GM12878 (cell line): ENCODE measurements around the gene APOE. TPM values are rescaled to one million over a fixed set of nuclear protein-coding genes. Genes with fewer than 3 reads are reported as not detected.

Experiments
- ATAC-seq: fragments of 200-7000 bp; cut with Tn5 transposase; 3 replicates; pipeline ENCODE4 v1.9.1; 2020; ENCODE audit warnings: mild to moderate bottlenecking, moderate library complexity
- BruUV-seq: library from RNA; stranded (reverse); fragments of 400-500 nt; replicated peaks from 2 replicates; lab custom pipeline; 2021; lab: Mats Ljungman, UMichigan
- CTCF ChIA-PET: fragments of 300-600 bp; sonication (Branson Sonifier 250); formaldehyde crosslinking; extraction: SDS; loops from one replicate; lab custom pipeline; 2021; ENCODE audit warnings: inconsistent platforms; lab: Yijun Ruan, JAX
- POLR2A ChIA-PET: fragments of 350-600 bp; formaldehyde crosslinking; extraction: SDS; loops from one replicate; lab custom pipeline; 2021; ENCODE audit warnings: inconsistent platforms; lab: Charles Lee
- RAD21 ChIA-PET: fragments of 300-600 bp; sonication (Branson Sonifier 250); formaldehyde crosslinking; loops from one replicate; lab custom pipeline; 2023; ENCODE audit warnings: antibody characterized with exemption; ENCODE audit not compliant: unreplicated experiment; lab: Charles Lee
- SMC1A ChIA-PET: fragments of 300-600 bp; sonication (Branson Sonifier 250); formaldehyde crosslinking; loops from one replicate; lab custom pipeline; 2023; ENCODE audit not compliant: unreplicated experiment, uncharacterized antibody; lab: Charles Lee
- DNase-seq: peaks from one replicate; pipeline ENCODE4 v3.0.0-alpha.2; 2011; ENCODE audit warnings: low read depth, low spot score
- FAIRE-seq: peaks from 3 replicates; lab custom pipeline; 2011; peaks lifted over from hg19 to GRCh38; lab: Jason Lieb, UNC
- H2AFZ ChIP-seq: 2 replicates; pipeline ENCODE4 v1.6.0; 2011; ENCODE audit warnings: low read depth, low read length, control low read depth; ENCODE audit not compliant: control insufficient read depth
- H3K27ac ChIP-seq: 2 replicates; pipeline ENCODE4 v1.5.1; 2011; ENCODE audit warnings: control low read depth; ENCODE audit not compliant: control insufficient read depth, insufficient read depth
- H3K27me3 ChIP-seq, 2 experiments: replicated peaks in 1 of 2; 2 replicates each; pipeline versions ENCODE4 v1.6.0 to v1.6.1; 2011; ENCODE audit warnings: low read length in 1 of 2; ENCODE audit not compliant: control insufficient read depth in 2 of 2, insufficient read depth in 2 of 2
- H3K36me3 ChIP-seq, 2 experiments: 2 replicates each; pipeline ENCODE4 v1.5.1; 2011; ENCODE audit warnings: low read length in 1 of 2; ENCODE audit not compliant: control insufficient read depth in 2 of 2, insufficient read depth in 2 of 2
- H3K4me1 ChIP-seq: 2 replicates; pipeline ENCODE4 v1.6.1; 2011; ENCODE audit warnings: mild to moderate bottlenecking, low read length, moderate library complexity, mixed read lengths; ENCODE audit not compliant: control insufficient read depth, insufficient read depth
- H3K4me2 ChIP-seq: 2 replicates; pipeline ENCODE4 v1.6.0; 2011; ENCODE audit warnings: control low read depth; ENCODE audit not compliant: control insufficient read depth, insufficient read depth
- H3K4me3 ChIP-seq: fragments of 200-600 bp; sonication (generic); 2 replicates; pipeline ENCODE4 v1.5.1; 2016
- H3K79me2 ChIP-seq: 2 replicates; pipeline ENCODE4 v1.6.0; 2011; ENCODE audit warnings: low read length; ENCODE audit not compliant: control insufficient read depth, insufficient read depth
- H3K9ac ChIP-seq: 2 replicates; pipeline ENCODE4 v1.8.0; 2011; ENCODE audit warnings: low read length, control low read depth, mixed read lengths; ENCODE audit not compliant: control insufficient read depth, insufficient read depth
- H3K9me3 ChIP-seq: replicated peaks from 3 replicates; pipeline ENCODE4 v1.5.1; 2011; ENCODE audit warnings: mild to moderate bottlenecking, low read length; ENCODE audit not compliant: control insufficient read depth, insufficient read depth
- H4K20me1 ChIP-seq: 2 replicates; pipeline ENCODE4 v1.6.0; 2011; ENCODE audit not compliant: control insufficient read depth, insufficient read depth
- CBFB ChIP-seq: IDR thresholded peaks from 2 replicates; pipeline ENCODE4 v1.6.1; 2016; ENCODE audit warnings: antibody characterized with exemption, low read depth
- CEBPB ChIP-seq, 2 experiments: fragments of 150-350 bp in 1 of 2; IDR thresholded peaks; 2 replicates each; pipeline ENCODE4 v1.6.1; 2012 to 2014; ENCODE audit warnings: low read depth in 2 of 2, low read length in 2 of 2, borderline replicate concordance in 1 of 2, inconsistent platforms in 1 of 2
- MEF2A ChIP-seq: IDR thresholded peaks from 2 replicates; pipeline ENCODE4 v1.6.1; 2011; ENCODE audit warnings: low read depth, mild to moderate bottlenecking, low read length, moderate library complexity; ENCODE audit not compliant: insufficient read depth
- NR2F1 ChIP-seq: fragments of 450-650 bp; conservative IDR thresholded peaks from 2 replicates; pipeline ENCODE4 v1.6.1; 2017; ENCODE audit warnings: mild to moderate bottlenecking
- SMAD1 ChIP-seq: fragments of 450-650 bp; IDR thresholded peaks from 2 replicates; pipeline ENCODE4 v1.6.1; 2018; ENCODE audit warnings: mild to moderate bottlenecking, low read depth; ENCODE audit not compliant: partially characterized antibody
- ZZZ3 ChIP-seq: IDR thresholded peaks from 2 replicates; pipeline ENCODE4 v1.6.1; 2011; ENCODE audit warnings: low read depth; ENCODE audit not compliant: control insufficient read depth, insufficient read length
- WGBS: methylation state at CpG from one replicate; pipeline ENCODE4 v1.1.6; 2016; ENCODE audit warnings: low lambda C conversion rate; ENCODE audit not compliant: insufficient replicate concordance, insufficient coverage; ENCODE audit errors: missing lambda C conversion rate; 5-methylcytosine and 5-hydroxymethylcytosine counted together
- in situ Hi-C: fragments of 300-500 bp; cut with MboI; formaldehyde crosslinking; loops from 9 replicates; pipeline ENCODE4 v1.14.3; 2018; ENCODE audit warnings: mixed read lengths
- intact Hi-C: fragments of 100-400 bp; cut with micrococcal nuclease; formaldehyde crosslinking; loops from one replicate; pipeline ENCODE4 v1.14.2; 2022; ENCODE audit not compliant: unreplicated experiment
- polyA plus RNA-seq, 11 experiments: library from polyadenylated mRNA; depleted of rRNA in 4 of 11; unstranded in 6 of 11; stranded (reverse) in 5 of 11; fragments of >200 nt; fragmentation: Nextera tagmentation in 4 of 11; fragmentation: Illumina TruSeq in 1 of 11; extraction: Ambion mirVana in 4 of 11; extraction: Trizol in 1 of 11; gene quantifications; 1 replicate in 1 of 11; 2 replicates in 10 of 11; pipeline versions ENCODE4 v1.2.1 to v1.2.3, GENCODE V29; 2011 to 2016; ENCODE audit warnings: inconsistent platforms in 2 of 11, missing spikeins in 2 of 11, low read depth in 1 of 11
- total RNA-seq, 4 experiments: library from RNA; depleted of rRNA in 3 of 4; stranded (reverse); fragments of >200 nt in 3 of 4; fragmentation: Illumina TruSeq in 1 of 4; extraction: Trizol in 1 of 4; gene quantifications; 2 replicates each; pipeline versions ENCODE4 v1.2.1 to v1.2.3, GENCODE V29; 2013 to 2021
- TF ChIP-seq, protein P1 (sequence below): fragments of 450-650 bp; conservative IDR thresholded peaks from 2 replicates; pipeline ENCODE4 v1.6.1; 2017; ENCODE audit warnings: mild to moderate bottlenecking, moderate library complexity
- TF ChIP-seq, protein P2 (sequence below): IDR thresholded peaks from 2 replicates; pipeline ENCODE4 v1.6.1; 2012; ENCODE audit warnings: mild to moderate bottlenecking, low read depth, low read length

Gene APOE
- total and polyA plus RNA-seq, 10 of the 15 experiments (the other 5 are each of a cell fraction or from before 2014, with no cell fraction given), result 0.22 to 3.7 (median 0.44) TPM; not detected in 4

DNA sequence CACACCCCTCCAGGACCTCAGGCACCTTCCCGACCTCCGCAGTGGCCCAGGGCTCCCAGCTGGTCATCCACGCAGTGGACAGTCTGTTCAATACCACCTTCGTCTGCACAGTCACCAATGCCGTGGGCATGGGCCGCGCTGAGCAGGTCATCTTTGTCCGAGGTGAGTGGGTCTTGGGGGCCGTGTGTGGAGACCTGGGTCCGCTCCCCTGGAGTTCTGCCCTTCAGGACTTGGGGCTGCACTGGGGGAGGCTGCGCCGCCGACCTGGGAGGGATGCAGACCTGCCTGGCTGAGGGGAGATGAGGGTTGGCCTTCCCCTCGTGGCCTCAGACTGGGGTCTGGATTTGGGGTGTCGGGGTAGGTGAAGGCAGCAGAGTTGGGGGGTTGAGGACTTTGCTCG lies 31.3 kb upstream of the APOE start (continued):
- TF ChIP-seq ZZZ3, result no peak
- TF ChIP-seq, protein P1, sequence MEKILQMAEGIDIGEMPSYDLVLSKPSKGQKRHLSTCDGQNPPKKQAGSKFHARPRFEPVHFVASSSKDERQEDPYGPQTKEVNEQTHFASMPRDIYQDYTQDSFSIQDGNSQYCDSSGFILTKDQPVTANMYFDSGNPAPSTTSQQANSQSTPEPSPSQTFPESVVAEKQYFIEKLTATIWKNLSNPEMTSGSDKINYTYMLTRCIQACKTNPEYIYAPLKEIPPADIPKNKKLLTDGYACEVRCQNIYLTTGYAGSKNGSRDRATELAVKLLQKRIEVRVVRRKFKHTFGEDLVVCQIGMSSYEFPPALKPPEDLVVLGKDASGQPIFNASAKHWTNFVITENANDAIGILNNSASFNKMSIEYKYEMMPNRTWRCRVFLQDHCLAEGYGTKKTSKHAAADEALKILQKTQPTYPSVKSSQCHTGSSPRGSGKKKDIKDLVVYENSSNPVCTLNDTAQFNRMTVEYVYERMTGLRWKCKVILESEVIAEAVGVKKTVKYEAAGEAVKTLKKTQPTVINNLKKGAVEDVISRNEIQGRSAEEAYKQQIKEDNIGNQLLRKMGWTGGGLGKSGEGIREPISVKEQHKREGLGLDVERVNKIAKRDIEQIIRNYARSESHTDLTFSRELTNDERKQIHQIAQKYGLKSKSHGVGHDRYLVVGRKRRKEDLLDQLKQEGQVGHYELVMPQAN, result no peak
- no peak for TF ChIP-seq MEF2A
- TF ChIP-seq CBFB, result no peak
- TF ChIP-seq, all 136 proteins: peak for 0

DNA sequence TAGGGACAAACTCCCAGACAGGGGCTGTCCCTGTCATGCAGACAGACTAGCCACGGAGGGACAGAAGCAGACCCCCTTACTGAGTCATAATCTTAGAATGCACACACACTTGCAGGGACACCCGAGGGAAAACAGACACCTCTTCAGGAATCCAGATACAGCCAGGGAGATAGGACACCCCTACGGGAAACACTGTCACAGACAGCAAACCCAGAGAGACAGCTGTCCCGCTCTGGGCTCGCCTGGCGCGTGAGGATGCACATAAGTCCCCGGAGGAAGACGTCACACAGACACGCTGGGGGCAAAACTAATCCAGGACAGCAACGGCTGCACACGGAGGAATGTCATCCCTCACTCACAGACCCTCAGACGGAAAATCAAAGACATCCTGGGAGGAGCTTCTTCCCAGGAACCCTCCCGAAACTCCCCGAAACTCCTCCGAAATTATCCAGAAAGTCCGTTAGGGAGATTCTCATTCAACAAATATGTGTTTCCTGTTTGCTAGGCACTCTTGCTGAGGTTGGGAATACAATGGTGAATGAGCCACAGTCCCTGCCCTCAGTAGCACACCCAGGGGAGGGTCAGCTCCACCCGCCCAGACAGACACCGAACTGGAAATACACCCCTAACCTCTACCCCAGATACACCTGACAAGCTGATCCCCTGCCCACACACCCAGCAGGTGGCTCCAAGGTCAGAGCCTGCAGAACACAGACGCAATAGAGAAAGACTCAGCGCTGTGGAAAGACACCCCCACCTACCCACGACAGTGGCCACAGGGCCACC lies 29.7 kb upstream of the APOE start:
- Histone ChIP-seq H4K20me1 (no peaks in the 10 kb centered on the region), H3K4me3 (no peak overlapping the region), H3K79me2 (no peaks in the 10 kb centered on the region), H3K27me3 (no peaks in the 10 kb centered on the region; a peak in 2 of 4 replicates), H2AFZ (no peak overlapping the region), H3K36me3 (no peaks in the 10 kb centered on the region), H3K27ac (no peak overlapping the region), H3K9ac (no peak overlapping the region), H3K4me2 (no peak overlapping the region), H3K4me1 (no peaks in the 10 kb centered on the region), H3K9me3 (no peaks in the 10 kb centered on the region)
- WGBS, result 56% methylated on average over 22 of the region's 22 CpGs
- ATAC-seq (no peak), DNase-seq (no peak), FAIRE-seq (no peak)
- ChIA-PET SMC1A (no interaction called here), CTCF (no interaction called here), POLR2A (no interaction called here), RAD21 (no interaction called here)
- BruUV-seq, result no TSS peak
- TF ChIP-seq SMAD1 (no peak), CEBPB (IDR thresholded peaks at IDR 0.05; ENCODE audit: borderline replicate concordance in 1 of 2, low read depth in 2 of 2, low read length in 2 of 2) (no peak), NR2F1 (no peak)
- TF ChIP-seq, protein P2, sequence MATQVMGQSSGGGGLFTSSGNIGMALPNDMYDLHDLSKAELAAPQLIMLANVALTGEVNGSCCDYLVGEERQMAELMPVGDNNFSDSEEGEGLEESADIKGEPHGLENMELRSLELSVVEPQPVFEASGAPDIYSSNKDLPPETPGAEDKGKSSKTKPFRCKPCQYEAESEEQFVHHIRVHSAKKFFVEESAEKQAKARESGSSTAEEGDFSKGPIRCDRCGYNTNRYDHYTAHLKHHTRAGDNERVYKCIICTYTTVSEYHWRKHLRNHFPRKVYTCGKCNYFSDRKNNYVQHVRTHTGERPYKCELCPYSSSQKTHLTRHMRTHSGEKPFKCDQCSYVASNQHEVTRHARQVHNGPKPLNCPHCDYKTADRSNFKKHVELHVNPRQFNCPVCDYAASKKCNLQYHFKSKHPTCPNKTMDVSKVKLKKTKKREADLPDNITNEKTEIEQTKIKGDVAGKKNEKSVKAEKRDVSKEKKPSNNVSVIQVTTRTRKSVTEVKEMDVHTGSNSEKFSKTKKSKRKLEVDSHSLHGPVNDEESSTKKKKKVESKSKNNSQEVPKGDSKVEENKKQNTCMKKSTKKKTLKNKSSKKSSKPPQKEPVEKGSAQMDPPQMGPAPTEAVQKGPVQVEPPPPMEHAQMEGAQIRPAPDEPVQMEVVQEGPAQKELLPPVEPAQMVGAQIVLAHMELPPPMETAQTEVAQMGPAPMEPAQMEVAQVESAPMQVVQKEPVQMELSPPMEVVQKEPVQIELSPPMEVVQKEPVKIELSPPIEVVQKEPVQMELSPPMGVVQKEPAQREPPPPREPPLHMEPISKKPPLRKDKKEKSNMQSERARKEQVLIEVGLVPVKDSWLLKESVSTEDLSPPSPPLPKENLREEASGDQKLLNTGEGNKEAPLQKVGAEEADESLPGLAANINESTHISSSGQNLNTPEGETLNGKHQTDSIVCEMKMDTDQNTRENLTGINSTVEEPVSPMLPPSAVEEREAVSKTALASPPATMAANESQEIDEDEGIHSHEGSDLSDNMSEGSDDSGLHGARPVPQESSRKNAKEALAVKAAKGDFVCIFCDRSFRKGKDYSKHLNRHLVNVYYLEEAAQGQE, result no peak
- intact Hi-C loops (no loop called here), in situ Hi-C loops (no loop called here)
